Ectodermal cell (in vitro differentiated cells): ENCODE results near the gene SDK1.
"Not testable (repeated sequence)": the region's sequence is repeated elsewhere in the genome, so short reads cannot be mapped to it uniquely, and the experiment has no call there.

Experiments used
- H3K27ac ChIP-seq: 2 replicates; pipeline ENCODE4 v1.7.0; 2013; ENCODE audit warnings: mild to moderate bottlenecking, low read depth, low read length; ENCODE audit not compliant: insufficient read depth, poor library complexity, severe bottlenecking
- H3K27me3 ChIP-seq: 2 replicates; pipeline ENCODE4 v1.7.0; 2013; ENCODE audit warnings: mild to moderate bottlenecking, low read length; ENCODE audit not compliant: insufficient read depth, control insufficient read depth, poor library complexity, severe bottlenecking
- H3K36me3 ChIP-seq: one replicate; pipeline ENCODE4 v1.7.0; 2013; ENCODE audit warnings: low read length; ENCODE audit not compliant: control insufficient read depth, insufficient read depth
- H3K4me1 ChIP-seq: one replicate; pipeline ENCODE4 v1.7.0; 2013; ENCODE audit warnings: low read length; ENCODE audit not compliant: control insufficient read depth, insufficient read depth
- H3K4me3 ChIP-seq: 2 replicates; pipeline ENCODE4 v1.7.0; 2013; ENCODE audit warnings: low read depth, low read length, control low read depth; ENCODE audit not compliant: insufficient read depth
- H3K9me3 ChIP-seq: 2 replicates; pipeline ENCODE4 v1.7.0; 2013; ENCODE audit warnings: mild to moderate bottlenecking, low read length, moderate library complexity; ENCODE audit not compliant: control insufficient read depth
- WGBS, 2 experiments: methylation state at CpG; one replicate each; pipeline ENCODE4 v1.1.7; 2013; ENCODE audit warnings: missing lambda C conversion rate in 2 of 2; 5-methylcytosine and 5-hydroxymethylcytosine counted together

Gene SDK1

GRCh38 chr7:4214291-4215155 is 913.5 kb downstream of the SDK1 start:
- H3K4me1 ChIP-seq, result no peaks in the 10 kb centered on the region
- H3K36me3 ChIP-seq, result no peaks in the 10 kb centered on the region
- H3K4me3 ChIP-seq, result no peak overlapping the region
- H3K27me3 ChIP-seq, result no peaks in the 10 kb centered on the region
- no peak overlapping the region for H3K27ac ChIP-seq
- WGBS, 2 experiments, result 90 to 91% methylated on average over 32 of the region's 32 CpGs
- no peaks in the 10 kb centered on the region for H3K9me3 ChIP-seq

GRCh38 chr7:4215176-4215720 is 914.2 kb downstream of the SDK1 start:
- Histone ChIP-seq H3K36me3 (no peaks in the 10 kb centered on the region), H3K4me1 (no peaks in the 10 kb centered on the region), H3K27me3 (no peaks in the 10 kb centered on the region), H3K4me3 (no peak overlapping the region), H3K27ac (no peak overlapping the region), H3K9me3 (no peaks in the 10 kb centered on the region)
- WGBS, 2 experiments, result 93 to 96% methylated on average over 19 of the region's 19 CpGs

GRCh38 chr7:4216016-4216415 is 915.0 kb downstream of the SDK1 start:
- Histone ChIP-seq H3K4me3 (no peak overlapping the region), H3K27ac (no peak overlapping the region), H3K27me3 (no peaks in the 10 kb centered on the region), H3K4me1 (no peaks in the 10 kb centered on the region), H3K9me3 (no peaks in the 10 kb centered on the region), H3K36me3 (no peaks in the 10 kb centered on the region)
- 89 to 92% methylated on average over 16 of the region's 16 CpGs for WGBS, 2 experiments

- not testable (repeated sequence) for H3K36me3 ChIP-seq, H3K4me3 ChIP-seq, H3K9me3 ChIP-seq, H3K27me3 ChIP-seq, H3K4me1 ChIP-seq, H3K27ac ChIP-seq
- WGBS, 2 experiments, result 95 to 96% methylated on average over 29 of the region's 29 CpGs
Observed at GRCh38 chr7:4217126-4217660, 916.1 kb downstream of the SDK1 start.

GRCh38 chr7:4218481-4218880 is 917.4 kb downstream of the SDK1 start:
- H3K9me3 ChIP-seq, result no peaks in the 10 kb centered on the region
- no peak overlapping the region for H3K27ac ChIP-seq
- WGBS, 2 experiments, result 91 to 96% methylated on average over 7 of the region's 7 CpGs
- H3K4me3 ChIP-seq, result no peak overlapping the region
- H3K27me3 ChIP-seq, result no peaks in the 10 kb centered on the region
- H3K4me1 ChIP-seq, result no peaks in the 10 kb centered on the region
- no peaks in the 10 kb centered on the region for H3K36me3 ChIP-seq

GRCh38 chr7:4220011-4220410 is 919.0 kb downstream of the SDK1 start:
- Histone ChIP-seq H3K4me3 (no peak overlapping the region), H3K36me3 (no peaks in the 10 kb centered on the region), H3K27me3 (no peaks in the 10 kb centered on the region), H3K9me3 (no peaks in the 10 kb centered on the region), H3K27ac (no peak overlapping the region), H3K4me1 (no peaks in the 10 kb centered on the region)
- WGBS, 2 experiments, result 94% methylated on average over 15 of the region's 15 CpGs

GRCh38 chr7:4221043-4221442 is 920.0 kb downstream of the SDK1 start:
- Histone ChIP-seq H3K4me1 (no peaks in the 10 kb centered on the region), H3K27me3 (no peaks in the 10 kb centered on the region), H3K9me3 (no peaks in the 10 kb centered on the region), H3K4me3 (no peak overlapping the region), H3K27ac (no peak overlapping the region), H3K36me3 (no peaks in the 10 kb centered on the region)
- WGBS, 2 experiments, result 85% methylated on average over 21 of the region's 21 CpGs

GRCh38 chr7:4222676-4223075 is 921.6 kb downstream of the SDK1 start:
- Histone ChIP-seq H3K27me3 (no peaks in the 10 kb centered on the region), H3K36me3 (no peaks in the 10 kb centered on the region), H3K4me1 (peaks cover 6% of the 10 kb centered on the region), H3K9me3 (no peaks in the 10 kb centered on the region), H3K4me3 (no peak overlapping the region), H3K27ac (no peak overlapping the region)
- whole genome bisulfite sequencing, 2 experiments, result 82 to 84% methylated on average over 4 to 5 of the region's 5 CpGs

GRCh38 chr7:4225361-4225771 is 924.3 kb downstream of the SDK1 start:
- Histone ChIP-seq H3K27ac (no peak overlapping the region), H3K4me3 (no peak overlapping the region), H3K36me3 (no peaks in the 10 kb centered on the region), H3K9me3 (no peaks in the 10 kb centered on the region), H3K27me3 (no peaks in the 10 kb centered on the region), H3K4me1 (peaks cover 9% of the 10 kb centered on the region)
- 96% methylated on average over 18 of the region's 18 CpGs for WGBS, 2 experiments

- H3K36me3 ChIP-seq, result no peaks in the 10 kb centered on the region
- H3K9me3 ChIP-seq, result no peaks in the 10 kb centered on the region
- 93% methylated on average over 21 of the region's 21 CpGs for WGBS, 2 experiments
- H3K4me3 ChIP-seq, result no peak overlapping the region
- H3K27me3 ChIP-seq, result no peaks in the 10 kb centered on the region
- no peak overlapping the region for H3K27ac ChIP-seq
- peaks cover 9% of the 10 kb centered on the region for H3K4me1 ChIP-seq
Observed at GRCh38 chr7:4225881-4226523, 925.0 kb downstream of the SDK1 start.
